ENCODE data around the gene ARHGEF3.

Gene ARHGEF3

DNA sequence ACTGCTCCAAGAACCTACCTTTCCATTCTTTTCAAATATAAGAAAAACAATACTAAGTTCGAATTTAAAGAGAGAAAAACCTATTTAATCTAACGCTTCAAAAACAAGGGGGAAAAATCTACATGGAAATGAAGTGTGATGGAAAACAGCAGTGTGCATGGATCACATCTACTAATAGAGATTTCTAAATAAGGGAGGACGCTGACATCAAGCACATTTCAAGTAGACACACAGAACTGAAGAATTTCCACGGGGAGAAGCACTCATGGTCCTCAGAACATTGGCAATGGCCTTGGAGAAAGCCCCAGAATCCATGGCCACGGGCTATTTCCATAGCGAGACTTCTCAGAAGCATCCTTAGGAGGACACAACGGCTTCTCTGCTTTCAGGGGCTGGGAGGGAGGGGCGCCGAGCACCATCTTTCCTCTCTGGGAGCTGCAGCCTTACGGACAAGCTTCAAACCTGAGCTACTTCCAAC lies 119.7 kb downstream of the ARHGEF3 start:
- H3K36me3 Mint-ChIP-seq (ENCODE audit: low read depth): peaks cover 70% of the 10 kb centered on the region
- H3K4me1 Mint-ChIP-seq: peaks cover 31% of the 10 kb centered on the region
- H3K9me3 Mint-ChIP-seq: peaks cover 62% of the 10 kb centered on the region
- TF ChIP-seq, protein P1, sequence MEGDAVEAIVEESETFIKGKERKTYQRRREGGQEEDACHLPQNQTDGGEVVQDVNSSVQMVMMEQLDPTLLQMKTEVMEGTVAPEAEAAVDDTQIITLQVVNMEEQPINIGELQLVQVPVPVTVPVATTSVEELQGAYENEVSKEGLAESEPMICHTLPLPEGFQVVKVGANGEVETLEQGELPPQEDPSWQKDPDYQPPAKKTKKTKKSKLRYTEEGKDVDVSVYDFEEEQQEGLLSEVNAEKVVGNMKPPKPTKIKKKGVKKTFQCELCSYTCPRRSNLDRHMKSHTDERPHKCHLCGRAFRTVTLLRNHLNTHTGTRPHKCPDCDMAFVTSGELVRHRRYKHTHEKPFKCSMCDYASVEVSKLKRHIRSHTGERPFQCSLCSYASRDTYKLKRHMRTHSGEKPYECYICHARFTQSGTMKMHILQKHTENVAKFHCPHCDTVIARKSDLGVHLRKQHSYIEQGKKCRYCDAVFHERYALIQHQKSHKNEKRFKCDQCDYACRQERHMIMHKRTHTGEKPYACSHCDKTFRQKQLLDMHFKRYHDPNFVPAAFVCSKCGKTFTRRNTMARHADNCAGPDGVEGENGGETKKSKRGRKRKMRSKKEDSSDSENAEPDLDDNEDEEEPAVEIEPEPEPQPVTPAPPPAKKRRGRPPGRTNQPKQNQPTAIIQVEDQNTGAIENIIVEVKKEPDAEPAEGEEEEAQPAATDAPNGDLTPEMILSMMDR (IDR thresholded peaks at IDR 0.05): no peak
- no peak for DNase-seq
- H3K27ac Mint-ChIP-seq: peak overlapping the region; percentile 63
- H3K27me3 Mint-ChIP-seq (ENCODE audit: low read depth, poor library complexity): peaks cover 3% of the 10 kb centered on the region
- peak overlapping the region; percentile 89 for H3K4me3 Mint-ChIP-seq

DNA sequence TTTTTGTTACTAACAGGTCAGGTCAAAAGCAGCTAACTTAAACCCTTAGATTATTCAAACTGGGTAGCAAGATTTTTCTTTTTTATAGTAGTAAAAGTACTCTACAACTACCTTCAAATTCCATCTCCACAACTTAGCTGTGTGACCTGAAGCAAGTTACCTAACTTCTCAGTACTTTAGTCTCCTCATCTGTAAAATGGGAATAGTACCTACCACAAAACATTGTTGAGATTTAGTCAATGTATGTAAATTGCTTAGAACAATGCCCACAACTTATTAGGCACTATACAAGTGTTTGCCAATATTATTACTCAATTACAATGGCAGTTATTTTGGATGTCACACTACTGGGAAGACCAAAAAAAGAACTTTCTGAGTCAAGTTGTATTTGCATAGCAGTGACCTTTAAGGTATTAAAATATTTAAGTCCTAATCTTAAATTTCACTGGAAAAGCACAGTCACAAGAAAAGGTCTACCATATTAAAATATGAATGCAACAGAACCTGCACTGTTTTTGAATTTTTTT lies 121.6 kb downstream of the ARHGEF3 start:
- DNase-seq: no peak
- Mint-ChIP-seq H3K4me3 (no peak overlapping the region), H3K9me3 (peaks cover 61% of the 10 kb centered on the region), H3K36me3 (ENCODE audit: low read depth) (peaks cover 85% of the 10 kb centered on the region), H3K27ac (no peak overlapping the region), H3K4me1 (peaks cover 31% of the 10 kb centered on the region), H3K27me3 (ENCODE audit: low read depth, poor library complexity) (peaks cover 3% of the 10 kb centered on the region)
- TF ChIP-seq, protein P1 (IDR thresholded peaks at IDR 0.05): no peak
